K562 (cell line): ENCODE results near the gene SLC25A42. TPM values are rescaled to one million over a fixed set of nuclear protein-coding genes. Genes with fewer than 3 reads are reported as not detected.
A peak's percentile ranks its signal among the peaks of the same experiment; 100 is the strongest.

Experiments
- BRCA1 ChIP-seq, 2 experiments: fragments of 450-650 bp in 1 of 2; sonication (generic) in 1 of 2; formaldehyde crosslinking in 1 of 2; IDR thresholded peaks; 2 replicates each; pipeline versions ENCODE4 v1.5.0 to v1.6.1; 2017 to 2020; ENCODE audit warnings: mild to moderate bottlenecking in 1 of 2, missing genetic modification reagents in 1 of 2
- CBX8 ChIP-seq: fragments of 200-600 bp; sonication (generic); IDR thresholded peaks from 2 replicates; pipeline ENCODE4 v1.6.1; 2012; ENCODE audit warnings: borderline replicate concordance, mixed run types, low read depth, mild to moderate bottlenecking, moderate library complexity, mixed read lengths, low read length, control low read depth, inconsistent platforms; ENCODE audit not compliant: poor library complexity, severe bottlenecking; ENCODE audit errors: extremely low read depth
- ETS2 ChIP-seq: IDR thresholded peaks from 2 replicates; pipeline ENCODE4 v1.6.1; 2016; ENCODE audit warnings: borderline replicate concordance, missing genetic modification characterization, mild to moderate bottlenecking, moderate library complexity, missing compliant biosample characterization; ENCODE audit not compliant: poor library complexity, severe bottlenecking
- EZH2 ChIP-seq: IDR thresholded peaks from 2 replicates; pipeline ENCODE4 v1.6.1; 2012; ENCODE audit warnings: low read depth, mild to moderate bottlenecking, inconsistent platforms, low read length, borderline replicate concordance
- FOXA3 ChIP-seq, 2 experiments: fragments of 450-650 bp in 1 of 2; sonication (generic) in 1 of 2; formaldehyde crosslinking; IDR thresholded peaks in 1 of 2; conservative IDR thresholded peaks in 1 of 2; 2 replicates each; pipeline versions ENCODE4 v1.4.0 to v1.8.0; 2020 to 2022; ENCODE audit warnings: mild to moderate bottlenecking in 2 of 2, missing genetic modification reagents in 1 of 2
- HMG20A ChIP-seq: fragments of 450-650 bp; formaldehyde crosslinking; conservative IDR thresholded peaks from 2 replicates; pipeline ENCODE4 v1.4.0; 2020; ENCODE audit warnings: mild to moderate bottlenecking, mixed read lengths
- HNRNPLL ChIP-seq: fragments of 200-400 bp; formaldehyde crosslinking; IDR thresholded peaks from 2 replicates; pipeline ENCODE4 v1.6.1; 2017; ENCODE audit warnings: low read length, low read depth, mild to moderate bottlenecking; ENCODE audit not compliant: poor library complexity, severe bottlenecking
- IFI16 ChIP-seq: fragments of 250-450 bp; sonication (Bioruptor Pico); IDR thresholded peaks from 2 replicates; pipeline ENCODE4 v2.1.2; 2022; ENCODE audit warnings: mild to moderate bottlenecking, inconsistent platforms
- JUNB ChIP-seq: fragments of 450-650 bp; formaldehyde crosslinking; conservative IDR thresholded peaks from 2 replicates; pipeline ENCODE4 v1.4.0; 2020; ENCODE audit warnings: mild to moderate bottlenecking
- KLF13 ChIP-seq: fragments of 450-650 bp; IDR thresholded peaks from 2 replicates; pipeline ENCODE4 v1.6.1; 2016; ENCODE audit warnings: missing genetic modification characterization, low read depth, mild to moderate bottlenecking, missing compliant biosample characterization, moderate library complexity, borderline replicate concordance
- MAFG ChIP-seq: fragments of 450-650 bp; conservative IDR thresholded peaks from 2 replicates; pipeline ENCODE4 v1.6.1; 2016; ENCODE audit warnings: missing genetic modification characterization, missing compliant biosample characterization
- MAX ChIP-seq: sonication (generic); formaldehyde crosslinking; IDR thresholded peaks from 2 replicates; pipeline ENCODE4 v1.9.0; 2022; ENCODE audit warnings: mild to moderate bottlenecking, missing genetic modification reagents
- MTF1 ChIP-seq: fragments of 250-450 bp; sonication (Bioruptor Pico); IDR thresholded peaks from 2 replicates; pipeline ENCODE4 v1.9.0; 2021; ENCODE audit warnings: moderate library complexity, mild to moderate bottlenecking, inconsistent platforms, borderline replicate concordance
- PRMT5 ChIP-seq: sonication (generic); formaldehyde crosslinking; IDR thresholded peaks from 2 replicates; pipeline ENCODE4 v1.5.0; 2020; ENCODE audit warnings: missing genetic modification reagents
- RBM25 ChIP-seq: fragments of 200-400 bp; formaldehyde crosslinking; IDR thresholded peaks from 2 replicates; pipeline ENCODE4 v1.6.1; 2018; ENCODE audit warnings: low read length, low read depth, moderate library complexity; ENCODE audit not compliant: severe bottlenecking
- SUPT5H ChIP-seq: fragments of 450-650 bp; IDR thresholded peaks from 2 replicates; pipeline ENCODE4 v1.6.1; 2016
- ZBTB8A ChIP-seq: fragments of 450-650 bp; IDR thresholded peaks from 2 replicates; pipeline ENCODE4 v1.6.1; 2018; ENCODE audit warnings: mild to moderate bottlenecking, moderate library complexity; ENCODE audit not compliant: partially characterized antibody
- ZFP30 ChIP-seq: fragments of 250-450 bp; sonication (Bioruptor Pico); IDR thresholded peaks from 2 replicates; pipeline ENCODE4 v1.8.0; 2022; ENCODE audit warnings: moderate library complexity, mild to moderate bottlenecking, inconsistent platforms, borderline replicate concordance
- ZNF263 ChIP-seq: sonication (generic); formaldehyde crosslinking; IDR thresholded peaks from 2 replicates; pipeline ENCODE4 v1.8.0; 2022; ENCODE audit warnings: mild to moderate bottlenecking, missing genetic modification reagents, borderline replicate concordance
- ZNF551 ChIP-seq: fragments of 250-450 bp; sonication (Bioruptor Pico); IDR thresholded peaks from 2 replicates; pipeline ENCODE4 v1.5.0; 2021; ENCODE audit warnings: mild to moderate bottlenecking, moderate library complexity
- ZNF79 ChIP-seq: fragments of 250-450 bp; sonication (Bioruptor Pico); IDR thresholded peaks from 2 replicates; pipeline ENCODE4 v1.4.0; 2020; ENCODE audit warnings: low read depth, mild to moderate bottlenecking, moderate library complexity
- polyA plus RNA-seq, 8 experiments: library from polyadenylated mRNA; depleted of rRNA in 4 of 8; stranded (reverse) in 5 of 8; unstranded in 3 of 8; fragments of >200 nt; fragmentation: Nextera tagmentation in 2 of 8; fragmentation: Illumina TruSeq in 1 of 8; extraction: Ambion mirVana in 2 of 8; extraction: Trizol in 1 of 8; gene quantifications; 2 replicates each; pipeline versions ENCODE4 v1.2.1 to v1.2.3, GENCODE V29; 2011 to 2014; ENCODE audit warnings: inconsistent platforms in 1 of 8, missing spikeins in 1 of 8
- total RNA-seq, 7 experiments: library from RNA; depleted of rRNA in 6 of 7; stranded (reverse); fragments of >200 nt in 6 of 7; fragmentation: Illumina TruSeq in 2 of 7; extraction: Trizol in 2 of 7; gene quantifications; 2 replicates each; pipeline versions ENCODE4 v1.2.1 to v1.2.3, GENCODE V29; 2011 to 2021; ENCODE audit warnings: low replicate concordance in 1 of 7
- TF ChIP-seq, protein P1 (sequence below), 2 experiments: fragments of 450-650 bp; IDR thresholded peaks; 2 replicates each; pipeline ENCODE4 v1.6.1; 2018; ENCODE audit warnings: mild to moderate bottlenecking in 2 of 2, low read depth in 1 of 2; ENCODE audit not compliant: partially characterized antibody in 2 of 2

The SLC25A42 gene
- total and polyA plus RNA-seq, 9 of the 15 experiments (the other 6 are each of a cell fraction or from before 2014, with no cell fraction given), result 0.59 to 32.2 (median 14.1) TPM

DNA sequence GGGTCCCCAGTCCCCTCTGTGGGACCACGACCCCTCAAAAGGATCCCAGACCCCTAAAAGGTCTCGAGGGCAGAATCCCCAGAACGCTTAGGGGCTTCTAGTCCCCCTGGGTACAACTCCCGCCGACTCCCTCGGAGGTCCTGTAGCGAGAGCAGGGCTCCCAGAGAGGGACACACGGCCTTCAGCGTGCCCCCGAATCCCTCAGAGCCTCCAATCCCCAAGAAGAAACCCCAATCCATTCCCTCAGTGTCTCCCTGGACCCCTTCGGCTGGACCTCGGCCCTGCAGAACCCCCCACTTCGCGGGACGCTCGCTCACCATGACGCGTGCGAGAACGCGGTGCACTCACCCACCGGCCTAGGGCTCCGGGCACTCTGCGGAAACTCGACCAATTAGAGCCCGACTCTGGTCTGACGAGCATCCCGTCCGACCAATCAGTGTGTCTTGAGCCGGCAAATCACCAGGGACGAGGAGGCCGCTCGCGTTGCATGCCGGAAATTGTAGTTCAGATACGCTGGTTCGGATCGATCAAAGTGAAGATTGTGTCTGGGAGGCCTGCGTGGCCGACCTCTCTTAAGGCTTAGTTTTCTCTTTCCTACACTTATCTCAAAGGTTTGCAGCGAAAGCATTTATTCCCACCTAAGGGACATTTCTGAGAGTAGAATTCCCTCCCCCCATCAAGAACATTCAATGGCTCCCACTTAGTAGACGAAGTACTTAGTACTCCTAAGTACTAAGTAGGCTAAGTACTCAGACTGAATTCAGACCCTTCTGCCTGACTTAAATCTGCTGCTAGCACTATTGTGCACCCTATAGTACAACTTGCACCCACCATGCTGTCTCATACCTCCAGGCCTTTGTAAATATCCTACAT, 74.6 kb downstream of the SLC25A42 start, which contains the start of gene TMEM161A (continued):
- TF ChIP-seq MTF1 (CRISPR knock-in tag) (no peak), HNRNPLL (peak; percentile 42), IFI16 (no peak), SUPT5H (peak; percentile 94), PRMT5 (no peak), ZBTB8A (no peak), HMG20A (CRISPR knock-in tag) (no peak), RBM25 (peak; percentile 96), MAFG (tag) (no peak), CBX8 (no peak), ETS2 (no peak), BRCA1 (IDR thresholded peaks at IDR 0.05) (no peak), BRCA1 (CRISPR knock-in tag; IDR thresholded peaks at IDR 0.05) (no peak), EZH2 (no peak), MAX (CRISPR knock-in tag) (peak; percentile 87), FOXA3 (CRISPR knock-in tag; conservative IDR thresholded peaks at IDR 0.05 in 1 of 2, IDR thresholded peaks at IDR 0.05 in 1 of 2) (peak in 1 of 2 experiments; percentile 59; a peak in 1 of 4 replicates), ZFP30 (no peak), ZNF551 (CRISPR knock-in tag) (no peak), KLF13 (no peak), ZNF79 (CRISPR knock-in tag) (no peak), JUNB (no peak), ZNF263 (CRISPR knock-in tag) (no peak)
- TF ChIP-seq, protein P1, sequence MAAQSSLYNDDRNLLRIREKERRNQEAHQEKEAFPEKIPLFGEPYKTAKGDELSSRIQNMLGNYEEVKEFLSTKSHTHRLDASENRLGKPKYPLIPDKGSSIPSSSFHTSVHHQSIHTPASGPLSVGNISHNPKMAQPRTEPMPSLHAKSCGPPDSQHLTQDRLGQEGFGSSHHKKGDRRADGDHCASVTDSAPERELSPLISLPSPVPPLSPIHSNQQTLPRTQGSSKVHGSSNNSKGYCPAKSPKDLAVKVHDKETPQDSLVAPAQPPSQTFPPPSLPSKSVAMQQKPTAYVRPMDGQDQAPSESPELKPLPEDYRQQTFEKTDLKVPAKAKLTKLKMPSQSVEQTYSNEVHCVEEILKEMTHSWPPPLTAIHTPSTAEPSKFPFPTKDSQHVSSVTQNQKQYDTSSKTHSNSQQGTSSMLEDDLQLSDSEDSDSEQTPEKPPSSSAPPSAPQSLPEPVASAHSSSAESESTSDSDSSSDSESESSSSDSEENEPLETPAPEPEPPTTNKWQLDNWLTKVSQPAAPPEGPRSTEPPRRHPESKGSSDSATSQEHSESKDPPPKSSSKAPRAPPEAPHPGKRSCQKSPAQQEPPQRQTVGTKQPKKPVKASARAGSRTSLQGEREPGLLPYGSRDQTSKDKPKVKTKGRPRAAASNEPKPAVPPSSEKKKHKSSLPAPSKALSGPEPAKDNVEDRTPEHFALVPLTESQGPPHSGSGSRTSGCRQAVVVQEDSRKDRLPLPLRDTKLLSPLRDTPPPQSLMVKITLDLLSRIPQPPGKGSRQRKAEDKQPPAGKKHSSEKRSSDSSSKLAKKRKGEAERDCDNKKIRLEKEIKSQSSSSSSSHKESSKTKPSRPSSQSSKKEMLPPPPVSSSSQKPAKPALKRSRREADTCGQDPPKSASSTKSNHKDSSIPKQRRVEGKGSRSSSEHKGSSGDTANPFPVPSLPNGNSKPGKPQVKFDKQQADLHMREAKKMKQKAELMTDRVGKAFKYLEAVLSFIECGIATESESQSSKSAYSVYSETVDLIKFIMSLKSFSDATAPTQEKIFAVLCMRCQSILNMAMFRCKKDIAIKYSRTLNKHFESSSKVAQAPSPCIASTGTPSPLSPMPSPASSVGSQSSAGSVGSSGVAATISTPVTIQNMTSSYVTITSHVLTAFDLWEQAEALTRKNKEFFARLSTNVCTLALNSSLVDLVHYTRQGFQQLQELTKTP (IDR thresholded peaks at IDR 0.05; ENCODE audit: low read depth in 1 of 2, partially characterized antibody in 2 of 2), result peak in 1 of 2 experiments; percentile 84
